ENCODE measurements around the gene NKX2-2.

DNA sequence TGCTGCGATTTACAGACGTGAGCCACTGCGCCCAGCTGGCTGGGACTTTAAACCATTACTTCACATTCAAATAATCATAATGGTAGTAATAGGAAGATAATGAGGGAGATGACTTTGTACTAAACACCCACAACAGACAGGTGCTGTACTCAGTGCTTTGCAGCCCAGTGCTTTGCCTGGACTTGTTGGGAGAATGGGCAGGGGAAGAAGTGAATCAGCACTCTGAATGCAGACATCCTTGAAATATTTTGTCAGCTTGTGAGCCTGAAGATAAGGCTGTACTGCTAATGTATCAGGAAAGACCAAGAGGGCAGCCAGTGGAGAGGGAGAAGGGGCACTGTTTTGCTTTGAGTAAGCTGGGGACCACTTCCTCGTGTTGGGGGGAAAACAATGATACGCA, 17.4 kb downstream of the NKX2-2 start:
- TF ChIP-seq TAF1 (IDR thresholded peaks at IDR 0.05; ENCODE audit: borderline replicate concordance, insufficient read depth, low read length) (no peak), SIN3A (IDR thresholded peaks at IDR 0.05; ENCODE audit: borderline replicate concordance, insufficient read depth, low read length) (no peak), REST (IDR thresholded peaks at IDR 0.05; ENCODE audit: insufficient read depth in 1 of 2, low read depth in 2 of 2, low read length in 2 of 2) (no peak), FOXP2 (optimal IDR thresholded peaks at IDR 0.05; ENCODE audit: borderline replicate concordance, extremely low read depth, extremely low read length, insufficient read depth) (no peak), POLR2AphosphoS5 (IDR thresholded peaks at IDR 0.05; ENCODE audit: low read depth, low read length) (no peak)

Data from PFSK-1 (cell line).